Measurements from ENCODE around the gene FGF11.
"Not testable (repeated sequence)": the region's sequence is repeated elsewhere in the genome, so short reads cannot be mapped to it uniquely, and the experiment has no call there.

Gene FGF11

GRCh38 chr17:7460850-7461660, 21.7 kb downstream of the FGF11 start:
- no peak for DNase-seq (ENCODE audit: low read depth in 1 of 2, low spot score in 1 of 2)

GRCh38 chr17:7462474-7463371, 23.4 kb downstream of the FGF11 start:
- DNase-seq (ENCODE audit: low read depth in 1 of 2, low spot score in 1 of 2), result no peak

GRCh38 chr17:7463372-7463846, 24.1 kb downstream of the FGF11 start:
- no peak for DNase-seq (ENCODE audit: low read depth in 1 of 2, low spot score in 1 of 2)

- no peak for DNase-seq (ENCODE audit: low read depth in 1 of 2, low spot score in 1 of 2)
Observed at GRCh38 chr17:7464081-7464480, 24.8 kb downstream of the FGF11 start.

- DNase-seq (ENCODE audit: low read depth in 1 of 2, low spot score in 1 of 2), result no peak
Observed at GRCh38 chr17:7465597-7466275, 26.4 kb downstream of the FGF11 start.

GRCh38 chr17:7466318-7466638, 27.0 kb downstream of the FGF11 start:
- no peak for DNase-seq (ENCODE audit: low read depth in 1 of 2, low spot score in 1 of 2)

- DNase-seq (ENCODE audit: low read depth in 1 of 2, low spot score in 1 of 2), result no peak
Observed at GRCh38 chr17:7466639-7467341, 27.5 kb downstream of the FGF11 start.

GRCh38 chr17:7467498-7467897, 28.2 kb downstream of the FGF11 start:
- DNase-seq (ENCODE audit: low read depth in 1 of 2, low spot score in 1 of 2), result no peak

- no peak for DNase-seq (ENCODE audit: low read depth in 1 of 2, low spot score in 1 of 2)
Observed at GRCh38 chr17:7468290-7468689, 29.0 kb downstream of the FGF11 start.

GRCh38 chr17:7468804-7469389, 29.6 kb downstream of the FGF11 start:
- no peak for DNase-seq (ENCODE audit: low read depth in 1 of 2, low spot score in 1 of 2)

GRCh38 chr17:7469843-7470242, 30.5 kb downstream of the FGF11 start:
- DNase-seq (ENCODE audit: low read depth in 1 of 2, low spot score in 1 of 2), result not testable (repeated sequence)

GRCh38 chr17:7470457-7470973, 31.2 kb downstream of the FGF11 start:
- DNase-seq (ENCODE audit: low read depth in 1 of 2, low spot score in 1 of 2), result not testable (repeated sequence)

GRCh38 chr17:7471729-7472128, 32.4 kb downstream of the FGF11 start:
- no peak for DNase-seq (ENCODE audit: low read depth in 1 of 2, low spot score in 1 of 2)

GRCh38 chr17:7474767-7475166, 35.5 kb downstream of the FGF11 start:
- DNase-seq (ENCODE audit: low read depth in 1 of 2, low spot score in 1 of 2), result not testable (repeated sequence)

- no peak for DNase-seq (ENCODE audit: low read depth in 1 of 2, low spot score in 1 of 2)
Observed at GRCh38 chr17:7475764-7476422, 36.6 kb downstream of the FGF11 start.

GRCh38 chr17:7476494-7476893, 37.2 kb downstream of the FGF11 start:
- DNase-seq (ENCODE audit: low read depth in 1 of 2, low spot score in 1 of 2), result no peak

GRCh38 chr17:7476951-7477350, 37.6 kb downstream of the FGF11 start:
- DNase-seq (ENCODE audit: low read depth in 1 of 2, low spot score in 1 of 2), result no peak

- DNase-seq (ENCODE audit: low read depth in 1 of 2, low spot score in 1 of 2), result no peak
Observed at GRCh38 chr17:7477392-7478275, 38.3 kb downstream of the FGF11 start.

All from activated CD4-positive, alpha-beta T cell treated with anti-CD3 and anti-CD28 coated beads, Interleukin-2, amount 50 U/mL, for 24 hours (primary cell).